Glutamatergic neuron (in vitro differentiated cells): ENCODE results near the gene C1orf174. TPM values are rescaled to one million over a fixed set of nuclear protein-coding genes. Genes with fewer than 3 reads are reported as not detected.

ENCODE experiments used
- DNase-seq: peaks from one replicate; pipeline ENCODE4 v3.0.0; 2022
- H3K27ac Mint-ChIP-seq: one replicate; pipeline ENCODE4 v1.8.0; 2020; ENCODE audit warnings: mild to moderate bottlenecking, mixed read lengths, inconsistent platforms; ENCODE audit not compliant: unreplicated experiment
- H3K27me3 Mint-ChIP-seq: one replicate; pipeline ENCODE4 v1.8.0; 2020; ENCODE audit warnings: mild to moderate bottlenecking, moderate library complexity, mixed read lengths, inconsistent platforms; ENCODE audit not compliant: unreplicated experiment
- H3K36me3 Mint-ChIP-seq: one replicate; pipeline ENCODE4 v1.8.0; 2020; ENCODE audit warnings: mild to moderate bottlenecking, mixed read lengths, inconsistent platforms; ENCODE audit not compliant: unreplicated experiment
- H3K4me1 Mint-ChIP-seq: one replicate; pipeline ENCODE4 v1.8.0; 2020; ENCODE audit warnings: mild to moderate bottlenecking, low read depth, mixed read lengths, inconsistent platforms; ENCODE audit not compliant: unreplicated experiment
- H3K4me3 Mint-ChIP-seq: one replicate; pipeline ENCODE4 v1.8.0; 2020; ENCODE audit warnings: mild to moderate bottlenecking, mixed read lengths, inconsistent platforms; ENCODE audit not compliant: unreplicated experiment
- H3K9me3 Mint-ChIP-seq: one replicate; pipeline ENCODE4 v1.8.0; 2020; ENCODE audit warnings: mild to moderate bottlenecking, moderate library complexity, mixed read lengths, inconsistent platforms; ENCODE audit not compliant: unreplicated experiment
- total RNA-seq: library from RNA; stranded (reverse); fragmentation: NEBNext Ultra II Directional; extraction: Animal tissue kit (Norgen Biotek cat#: 25700); gene quantifications from one replicate; pipeline ENCODE4 v1.2.1, GENCODE V29; 2021; ENCODE audit not compliant: unreplicated experiment
- TF ChIP-seq, protein P1 (sequence below): fragments of 200-600 bp; sonication (generic); IDR thresholded peaks from one replicate; pipeline ENCODE4 v1.5.0; 2021; ENCODE audit not compliant: partially characterized antibody, unreplicated experiment

C1orf174 gene
- total RNA-seq, 1 donor from 2014 or later = 16.9 TPM

GRCh38 chr1:3893190-3893589 lies 6.9 kb downstream of the C1orf174 start:
- H3K4me3 Mint-ChIP-seq = no peak overlapping the region
- TF ChIP-seq, protein P1, sequence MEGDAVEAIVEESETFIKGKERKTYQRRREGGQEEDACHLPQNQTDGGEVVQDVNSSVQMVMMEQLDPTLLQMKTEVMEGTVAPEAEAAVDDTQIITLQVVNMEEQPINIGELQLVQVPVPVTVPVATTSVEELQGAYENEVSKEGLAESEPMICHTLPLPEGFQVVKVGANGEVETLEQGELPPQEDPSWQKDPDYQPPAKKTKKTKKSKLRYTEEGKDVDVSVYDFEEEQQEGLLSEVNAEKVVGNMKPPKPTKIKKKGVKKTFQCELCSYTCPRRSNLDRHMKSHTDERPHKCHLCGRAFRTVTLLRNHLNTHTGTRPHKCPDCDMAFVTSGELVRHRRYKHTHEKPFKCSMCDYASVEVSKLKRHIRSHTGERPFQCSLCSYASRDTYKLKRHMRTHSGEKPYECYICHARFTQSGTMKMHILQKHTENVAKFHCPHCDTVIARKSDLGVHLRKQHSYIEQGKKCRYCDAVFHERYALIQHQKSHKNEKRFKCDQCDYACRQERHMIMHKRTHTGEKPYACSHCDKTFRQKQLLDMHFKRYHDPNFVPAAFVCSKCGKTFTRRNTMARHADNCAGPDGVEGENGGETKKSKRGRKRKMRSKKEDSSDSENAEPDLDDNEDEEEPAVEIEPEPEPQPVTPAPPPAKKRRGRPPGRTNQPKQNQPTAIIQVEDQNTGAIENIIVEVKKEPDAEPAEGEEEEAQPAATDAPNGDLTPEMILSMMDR = no peak
- H3K4me1 Mint-ChIP-seq = peaks cover 3% of the 10 kb centered on the region
- H3K27me3 Mint-ChIP-seq = peaks cover 4% of the 10 kb centered on the region
- no peaks in the 10 kb centered on the region for H3K36me3 Mint-ChIP-seq
- H3K27ac Mint-ChIP-seq = no peak overlapping the region
- no peak for DNase-seq
- no peaks in the 10 kb centered on the region for H3K9me3 Mint-ChIP-seq

DNA sequence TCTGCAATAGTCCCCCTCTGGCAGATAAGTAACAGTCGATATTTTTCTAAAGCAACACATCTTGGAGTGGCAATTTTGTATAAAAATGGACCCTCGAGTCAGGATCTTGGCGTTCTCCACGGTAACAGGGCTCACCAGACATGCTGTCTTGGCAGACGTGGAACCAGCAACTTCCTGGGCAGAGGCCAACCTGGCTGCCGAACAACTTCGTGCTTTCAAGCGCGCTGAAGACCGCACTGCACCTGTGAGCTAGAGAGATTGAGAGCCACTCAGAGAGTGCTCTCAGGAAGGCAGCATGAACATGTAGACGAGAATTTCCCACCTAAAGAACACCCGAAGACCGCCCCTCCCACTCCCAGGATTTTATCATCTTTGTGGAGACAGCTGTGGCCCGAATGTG lies 7.3 kb downstream of the C1orf174 start:
- Mint-ChIP-seq H3K4me3 (no peak overlapping the region), H3K27ac (no peak overlapping the region), H3K36me3 (no peaks in the 10 kb centered on the region)

GRCh38 chr1:3891329-3891865 lies 8.7 kb downstream of the C1orf174 start:
- no peak overlapping the region for H3K27ac Mint-ChIP-seq
- H3K27me3 Mint-ChIP-seq = peaks cover 2% of the 10 kb centered on the region
- H3K9me3 Mint-ChIP-seq = no peaks in the 10 kb centered on the region
- TF ChIP-seq, protein P1 = no peak
- H3K4me1 Mint-ChIP-seq = peaks cover 2% of the 10 kb centered on the region
- no peak overlapping the region for H3K4me3 Mint-ChIP-seq
- no peaks in the 10 kb centered on the region for H3K36me3 Mint-ChIP-seq
- DNase-seq = no peak

More for the DNA sequence above, 7.3 kb downstream of the C1orf174 start:
- Mint-ChIP-seq H3K9me3 (no peaks in the 10 kb centered on the region), H3K27me3 (peaks cover 4% of the 10 kb centered on the region), H3K4me1 (peaks cover 3% of the 10 kb centered on the region)
- DNase-seq = no peak
- TF ChIP-seq, protein P1 = no peak

DNA sequence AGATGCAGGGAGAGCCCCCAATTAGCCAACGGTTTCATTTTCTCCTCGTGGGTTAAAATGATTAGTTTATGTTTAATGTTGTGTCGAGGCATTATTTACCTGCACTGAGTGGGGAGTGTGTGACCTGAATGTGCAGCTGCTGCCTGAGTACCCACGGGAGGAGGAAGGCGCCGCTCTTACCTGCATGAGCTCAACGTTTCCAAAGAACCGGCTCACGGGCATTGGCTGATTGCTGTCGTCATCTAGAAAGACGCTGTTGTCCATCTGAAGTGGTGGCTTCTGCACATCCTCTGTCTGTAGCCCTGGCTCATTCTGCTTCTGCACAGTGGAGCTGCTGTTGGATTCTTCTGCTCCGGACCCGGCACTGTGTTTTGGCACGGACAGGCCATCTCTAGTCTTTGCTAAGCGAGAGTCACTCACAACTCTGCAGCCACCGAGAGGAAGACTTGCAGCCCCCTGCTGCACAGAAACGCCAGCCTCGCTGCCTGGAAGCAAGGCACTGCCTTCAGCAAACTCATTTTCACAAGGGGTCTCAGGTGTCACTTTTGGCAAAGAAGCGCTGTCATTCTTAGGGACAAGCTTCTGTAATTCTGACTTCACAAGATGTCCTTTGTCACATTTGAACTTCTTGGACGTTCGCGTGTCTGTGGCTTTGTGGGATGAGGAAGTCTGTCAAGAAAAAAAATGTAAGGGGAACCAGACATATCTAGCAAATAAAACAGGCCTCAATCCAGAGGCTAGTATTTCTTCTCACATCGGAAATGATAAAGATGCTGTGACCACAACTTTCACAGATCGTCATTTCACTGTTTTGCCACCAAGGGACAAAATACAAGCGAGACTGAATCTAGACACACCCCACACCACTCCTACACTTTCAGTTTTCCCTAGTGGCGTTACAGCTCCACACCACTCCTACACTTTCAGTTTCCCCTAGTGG lies 9.4 kb downstream of the C1orf174 start:
- no peaks in the 10 kb centered on the region for H3K9me3 Mint-ChIP-seq
- DNase-seq = no peak
- peaks cover 2% of the 10 kb centered on the region for H3K27me3 Mint-ChIP-seq
- no peaks in the 10 kb centered on the region for H3K4me1 Mint-ChIP-seq
- TF ChIP-seq, protein P1 = no peak
- H3K36me3 Mint-ChIP-seq = no peaks in the 10 kb centered on the region
- no peak overlapping the region for H3K4me3 Mint-ChIP-seq
- no peak overlapping the region for H3K27ac Mint-ChIP-seq

GRCh38 chr1:3889936-3890335 lies 10.1 kb downstream of the C1orf174 start:
- Mint-ChIP-seq H3K4me3 (no peak overlapping the region), H3K4me1 (peaks cover under 1% of the 10 kb centered on the region), H3K36me3 (no peaks in the 10 kb centered on the region), H3K9me3 (no peaks in the 10 kb centered on the region), H3K27me3 (peaks cover 2% of the 10 kb centered on the region), H3K27ac (no peak overlapping the region)
- no peak for DNase-seq
- TF ChIP-seq, protein P1 = no peak
